Kidney (tissue), 14 donors: Measurements from ENCODE around the gene LRFN3. TPM values are rescaled to one million over a fixed set of nuclear protein-coding genes. Genes with fewer than 3 reads are reported as not detected.
"Not testable (repeated sequence)": the region's sequence is repeated elsewhere in the genome, so short reads cannot be mapped to it uniquely, and the experiment has no call there.

Experiments used
- DNase-seq, 5 donors: peaks; one replicate each; pipeline ENCODE4 v3.0.0-alpha.2; 2013 to 2020
- FAIRE-seq: peaks from 2 replicates; lab custom pipeline; 2012; peaks lifted over from hg19 to GRCh38; lab: Jason Lieb, UNC
- H3K27ac ChIP-seq, 2 donors: one replicate each; pipeline ENCODE4 v1.7.0; 2013; ENCODE audit warnings: low read depth in 2 of 2, low read length in 2 of 2, inconsistent platforms in 1 of 2
- H3K27me3 ChIP-seq: one replicate; pipeline ENCODE4 v1.7.1; 2013; ENCODE audit warnings: low read length, inconsistent platforms; ENCODE audit not compliant: control insufficient read depth, insufficient read depth
- H3K36me3 ChIP-seq, 3 donors: one replicate each; pipeline versions ENCODE4 v1.7.0 to v1.7.1; 2013; ENCODE audit warnings: low read length in 3 of 3, control low read depth in 1 of 3, inconsistent platforms in 1 of 3; ENCODE audit not compliant: insufficient read depth in 3 of 3, control insufficient read depth in 2 of 3
- H3K4me1 ChIP-seq, 3 donors: one replicate each; pipeline versions ENCODE4 v1.7.0 to v1.7.1; 2013; ENCODE audit warnings: low read length in 3 of 3, inconsistent platforms in 1 of 3, low read depth in 1 of 3; ENCODE audit not compliant: control insufficient read depth in 2 of 3, insufficient read depth in 2 of 3
- H3K4me3 ChIP-seq, 3 donors: one replicate each; pipeline versions ENCODE4 v1.7.0 to v1.8.1; 2013; ENCODE audit warnings: low read length in 3 of 3, control low read depth in 1 of 3, inconsistent platforms in 1 of 3
- H3K9ac ChIP-seq, 3 donors: one replicate each; pipeline versions ENCODE4 v1.7.0 to v1.7.1; 2013; ENCODE audit warnings: low read length in 3 of 3, control low read depth in 1 of 3, inconsistent platforms in 1 of 3
- H3K9me3 ChIP-seq, 3 donors: one replicate each; pipeline versions ENCODE4 v1.7.0 to v1.7.1; 2013; ENCODE audit warnings: low read length in 3 of 3, control low read depth in 1 of 3, inconsistent platforms in 1 of 3; ENCODE audit not compliant: control insufficient read depth in 2 of 3, insufficient read depth in 1 of 3
- intact Hi-C: fragments of 100-400 bp; cut with DNase I; formaldehyde crosslinking; loops from one replicate; pipeline ENCODE4 v1.11.1; 2022
- polyA plus RNA-seq: library from polyadenylated mRNA; stranded (reverse); fragments of 350-450 nt; fragmentation: Illumina TruSeq; extraction: RNeasy Lipid Tissue Mini Kit (QIAGEN cat#74804); gene quantifications from one replicate; pipeline ENCODE4 v1.2.3, GENCODE V29; 2014; ENCODE audit warnings: low read depth, low replicate concordance; ENCODE audit not compliant: insufficient read depth
- total RNA-seq: library from RNA; stranded (reverse); fragmentation: NEBNext Ultra II Directional; extraction: Animal tissue kit (Norgen Biotek cat#: 25700); gene quantifications from one replicate; pipeline ENCODE4 v1.2.1, GENCODE V29; 2021
- TF ChIP-seq, protein P1 (sequence below): IDR thresholded peaks from 3 replicates; pipeline ENCODE4 v1.5.1; 2012; ENCODE audit warnings: mild to moderate bottlenecking, moderate library complexity, borderline replicate concordance; ENCODE audit not compliant: insufficient read depth; ENCODE audit errors: extremely low read depth
- donor health status: control.
- donor health status: control.
- donor health status: control.
- donor health status: control.
- donor health status: control.
- donor health status: DM: yes; HTN: yes; CAD: no.
- donor health status: Normal renal cell carcinoma (clear cell type).

The LRFN3 gene
- total and polyA plus RNA-seq, 2 donors from 2014 or later: 8.2 to 9.4 TPM

GRCh38 chr19:35889370-35890112 lies 46.6 kb upstream of the LRFN3 start:
- Histone ChIP-seq H3K36me3 (peaks cover 5 to 20% (median 7%) of the 10 kb centered on the region in 3 donors), H3K27me3 (no peaks in the 10 kb centered on the region), H3K4me1 (no peaks in the 10 kb centered on the region), H3K9ac (no peak overlapping the region), H3K4me3 (no peak overlapping the region), H3K27ac (no peak overlapping the region), H3K9me3 (no peaks in the 10 kb centered on the region)
- intact Hi-C loops: no loop called here
- DNase-seq (no peak), FAIRE-seq (no peak)
- TF ChIP-seq, protein P1, sequence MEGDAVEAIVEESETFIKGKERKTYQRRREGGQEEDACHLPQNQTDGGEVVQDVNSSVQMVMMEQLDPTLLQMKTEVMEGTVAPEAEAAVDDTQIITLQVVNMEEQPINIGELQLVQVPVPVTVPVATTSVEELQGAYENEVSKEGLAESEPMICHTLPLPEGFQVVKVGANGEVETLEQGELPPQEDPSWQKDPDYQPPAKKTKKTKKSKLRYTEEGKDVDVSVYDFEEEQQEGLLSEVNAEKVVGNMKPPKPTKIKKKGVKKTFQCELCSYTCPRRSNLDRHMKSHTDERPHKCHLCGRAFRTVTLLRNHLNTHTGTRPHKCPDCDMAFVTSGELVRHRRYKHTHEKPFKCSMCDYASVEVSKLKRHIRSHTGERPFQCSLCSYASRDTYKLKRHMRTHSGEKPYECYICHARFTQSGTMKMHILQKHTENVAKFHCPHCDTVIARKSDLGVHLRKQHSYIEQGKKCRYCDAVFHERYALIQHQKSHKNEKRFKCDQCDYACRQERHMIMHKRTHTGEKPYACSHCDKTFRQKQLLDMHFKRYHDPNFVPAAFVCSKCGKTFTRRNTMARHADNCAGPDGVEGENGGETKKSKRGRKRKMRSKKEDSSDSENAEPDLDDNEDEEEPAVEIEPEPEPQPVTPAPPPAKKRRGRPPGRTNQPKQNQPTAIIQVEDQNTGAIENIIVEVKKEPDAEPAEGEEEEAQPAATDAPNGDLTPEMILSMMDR: no peak

GRCh38 chr19:35890113-35890650 lies 46.0 kb upstream of the LRFN3 start:
- no peak overlapping the region for H3K4me3 ChIP-seq
- peaks cover 5 to 20% (median 7%) of the 10 kb centered on the region in 3 donors for H3K36me3 ChIP-seq
- DNase-seq (no peak), FAIRE-seq (no peak)
- TF ChIP-seq, protein P1: no peak
- H3K9me3 ChIP-seq: no peaks in the 10 kb centered on the region
- no peaks in the 10 kb centered on the region for H3K27me3 ChIP-seq
- intact Hi-C loops: no loop called here
- H3K4me1 ChIP-seq: no peaks in the 10 kb centered on the region
- no peak overlapping the region for H3K9ac ChIP-seq
- no peak overlapping the region for H3K27ac ChIP-seq

DNA sequence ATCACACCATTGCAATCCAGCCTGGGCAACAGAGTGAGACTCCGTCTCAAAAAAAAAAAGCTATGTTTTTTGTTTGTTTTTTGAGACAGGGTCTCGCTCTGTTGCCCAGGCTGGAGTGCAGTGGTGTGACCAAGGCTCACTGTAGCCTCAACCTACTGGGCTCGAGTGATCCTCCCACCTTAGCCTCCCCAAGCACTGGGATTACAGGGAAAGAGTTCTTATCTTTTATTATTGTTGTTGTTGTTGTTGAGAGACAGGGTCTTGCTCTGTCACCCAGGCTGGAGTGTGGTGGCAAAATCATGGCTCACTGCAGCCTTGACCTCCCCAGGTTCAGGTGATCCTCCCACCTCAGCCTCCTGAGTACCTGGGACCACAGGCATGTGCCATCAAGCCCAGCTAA lies 44.4 kb upstream of the LRFN3 start:
- H3K27me3 ChIP-seq, H3K27ac ChIP-seq, H3K9me3 ChIP-seq, H3K4me1 ChIP-seq, FAIRE-seq, H3K9ac ChIP-seq, H3K4me3 ChIP-seq, intact Hi-C loops, DNase-seq: not testable (repeated sequence)
- peaks cover 5 to 20% (median 7%) of the 10 kb centered on the region in 3 donors for H3K36me3 ChIP-seq

DNA sequence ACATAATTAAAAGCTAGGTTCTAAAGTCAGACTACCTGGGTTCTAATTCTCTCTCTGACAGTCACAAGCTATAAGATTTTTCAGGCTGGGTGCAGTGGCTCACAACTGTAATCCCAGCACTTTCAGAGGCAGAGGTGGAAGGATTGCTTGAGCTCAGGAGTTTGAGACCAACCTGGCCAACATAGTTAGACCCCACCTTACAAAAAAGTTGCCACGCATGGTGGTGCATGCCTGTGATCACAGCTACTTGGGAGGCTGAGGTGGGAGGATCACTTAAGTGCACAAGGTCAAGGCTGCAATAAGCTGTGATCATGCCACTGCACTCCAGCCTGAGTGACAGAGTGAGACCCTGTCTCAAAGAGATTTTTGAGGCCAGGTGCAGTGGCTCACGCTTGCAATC lies 41.8 kb upstream of the LRFN3 start:
- FAIRE-seq (no peak), DNase-seq (no peak)
- TF ChIP-seq, protein P1: no peak
- Histone ChIP-seq H3K4me1 (peaks cover 0 to 7% (median 0%) of the 10 kb centered on the region in 3 donors), H3K9me3 (no peaks in the 10 kb centered on the region), H3K27me3 (no peaks in the 10 kb centered on the region), H3K36me3 (peaks cover 3 to 11% (median 5%) of the 10 kb centered on the region in 3 donors), H3K4me3 (no peak overlapping the region), H3K9ac (no peak overlapping the region), H3K27ac (no peak overlapping the region)
- intact Hi-C loops: no loop called here
